NCI-H2171 treated with DMSO at 0.1 percent for 48 hours (cell line): ENCODE results near the gene UGT3A1.
"Not testable (repeated sequence)": the region's sequence is repeated elsewhere in the genome, so short reads cannot be mapped to it uniquely, and the experiment has no call there.

Source experiments
- DNase-seq: peaks from one replicate; lab custom pipeline; 2025; lab: John Stamatoyannopoulos, UW

Gene UGT3A1, protein sequence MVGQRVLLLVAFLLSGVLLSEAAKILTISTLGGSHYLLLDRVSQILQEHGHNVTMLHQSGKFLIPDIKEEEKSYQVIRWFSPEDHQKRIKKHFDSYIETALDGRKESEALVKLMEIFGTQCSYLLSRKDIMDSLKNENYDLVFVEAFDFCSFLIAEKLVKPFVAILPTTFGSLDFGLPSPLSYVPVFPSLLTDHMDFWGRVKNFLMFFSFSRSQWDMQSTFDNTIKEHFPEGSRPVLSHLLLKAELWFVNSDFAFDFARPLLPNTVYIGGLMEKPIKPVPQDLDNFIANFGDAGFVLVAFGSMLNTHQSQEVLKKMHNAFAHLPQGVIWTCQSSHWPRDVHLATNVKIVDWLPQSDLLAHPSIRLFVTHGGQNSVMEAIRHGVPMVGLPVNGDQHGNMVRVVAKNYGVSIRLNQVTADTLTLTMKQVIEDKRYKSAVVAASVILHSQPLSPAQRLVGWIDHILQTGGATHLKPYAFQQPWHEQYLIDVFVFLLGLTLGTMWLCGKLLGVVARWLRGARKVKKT

DNA sequence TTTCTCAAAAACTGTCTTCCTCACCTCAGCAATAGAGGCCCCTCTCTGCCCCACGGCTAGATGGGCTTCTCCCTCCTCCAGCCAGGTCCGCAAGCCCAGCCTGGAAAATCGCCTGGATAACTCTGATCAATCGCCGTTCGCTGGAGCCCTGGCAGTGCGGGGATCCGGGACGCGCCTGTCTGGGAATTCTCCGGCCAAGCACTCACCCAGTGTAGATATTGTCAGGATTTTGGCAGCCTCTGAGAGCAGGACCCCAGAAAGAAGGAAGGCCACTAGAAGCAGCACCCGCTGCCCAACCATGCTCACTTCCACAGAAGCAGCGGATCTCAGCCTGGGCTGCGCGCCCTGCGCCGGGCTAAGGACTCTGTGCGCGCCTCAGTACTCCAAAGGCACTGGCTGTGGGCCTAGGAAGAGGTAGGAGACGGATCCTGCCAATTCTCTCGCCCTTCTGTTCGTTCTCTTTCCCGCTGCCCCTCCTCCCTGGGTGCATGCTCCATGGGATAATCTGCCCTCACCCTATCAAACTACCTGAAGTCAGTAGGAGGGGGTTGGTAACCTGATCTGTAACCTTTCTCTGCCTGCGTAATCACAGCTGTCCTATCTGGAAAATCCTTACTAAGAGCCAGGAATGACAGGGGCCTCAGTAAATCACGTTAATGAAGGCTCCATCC, at the start of gene UGT3A1:
Gene UGT3A1 (minus strand): TSS at position 450 of the 671 bp plus-strand sequence. CDS start 150 bp downstream, at position 300.
- peak; percentile 100 for DNase-seq

DNA sequence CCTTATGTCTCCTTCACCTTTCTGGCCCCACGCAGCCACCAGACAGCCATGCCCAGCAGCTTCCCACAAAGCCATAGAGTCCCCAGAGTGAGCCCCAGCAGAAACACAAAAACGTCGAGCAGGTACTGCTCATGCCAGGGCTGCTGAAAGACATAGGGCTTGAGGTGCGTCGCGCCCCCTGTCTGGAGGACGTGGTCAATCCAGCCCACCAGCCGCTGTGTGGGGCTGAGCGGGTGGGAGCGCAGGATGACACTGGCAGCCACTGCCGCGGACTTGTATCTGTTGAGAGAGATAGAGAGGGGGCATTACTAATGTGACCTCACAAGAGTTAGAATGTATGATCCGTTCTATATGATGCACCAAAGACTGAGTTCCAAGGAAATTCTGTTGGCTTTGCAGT, 44.5 kb upstream of the UGT3A1 start:
- DNase-seq, result no peak

DNA sequence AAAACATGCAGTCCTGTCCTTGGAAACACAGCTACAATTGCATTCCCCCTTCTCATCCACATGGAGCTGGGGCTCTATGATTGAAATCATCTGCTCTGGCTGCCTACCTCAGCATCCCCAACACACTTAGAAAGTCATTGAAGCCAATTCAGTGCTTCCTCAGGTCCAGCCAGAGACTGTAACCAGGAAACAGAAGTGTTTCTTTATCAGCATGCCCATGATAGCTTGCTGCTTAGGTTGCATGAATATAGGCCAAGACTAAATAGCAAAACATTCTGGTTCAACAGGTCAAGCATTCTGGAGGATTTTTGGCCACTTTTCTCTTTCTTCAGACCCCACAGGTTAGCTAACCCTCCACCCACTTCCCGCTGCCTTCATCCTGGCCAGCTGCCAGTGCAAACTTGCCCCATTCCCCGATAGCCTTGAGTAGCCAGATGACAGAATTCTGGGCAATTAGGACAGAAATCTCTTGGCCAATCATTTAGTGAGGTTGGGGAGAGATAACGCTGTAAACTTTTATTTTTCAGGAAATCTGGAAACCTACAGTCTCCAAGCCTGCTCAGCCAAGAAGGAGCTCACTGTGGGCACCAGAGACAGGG, 43.4 kb upstream of the UGT3A1 start:
- not testable (repeated sequence) for DNase-seq

DNA sequence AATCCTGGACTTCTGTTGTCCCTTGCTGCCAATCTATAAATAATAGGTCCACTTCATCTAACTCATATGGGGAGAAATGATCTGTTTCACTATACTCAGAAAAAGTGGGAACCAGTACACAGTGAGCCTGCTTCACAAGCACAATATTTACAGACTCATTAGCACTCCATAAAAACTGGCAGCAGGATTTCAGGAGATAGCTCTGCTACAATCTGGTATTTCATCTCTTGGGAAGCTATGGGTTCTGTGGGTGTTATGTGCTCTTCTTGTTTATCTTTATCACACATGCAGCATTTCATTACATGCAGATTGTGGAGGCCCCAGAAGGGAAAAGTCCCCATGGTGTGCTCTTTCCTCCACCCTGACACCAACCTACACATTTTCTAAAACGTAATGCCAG, 42.3 kb upstream of the UGT3A1 start:
- DNase-seq, result no peak

DNA sequence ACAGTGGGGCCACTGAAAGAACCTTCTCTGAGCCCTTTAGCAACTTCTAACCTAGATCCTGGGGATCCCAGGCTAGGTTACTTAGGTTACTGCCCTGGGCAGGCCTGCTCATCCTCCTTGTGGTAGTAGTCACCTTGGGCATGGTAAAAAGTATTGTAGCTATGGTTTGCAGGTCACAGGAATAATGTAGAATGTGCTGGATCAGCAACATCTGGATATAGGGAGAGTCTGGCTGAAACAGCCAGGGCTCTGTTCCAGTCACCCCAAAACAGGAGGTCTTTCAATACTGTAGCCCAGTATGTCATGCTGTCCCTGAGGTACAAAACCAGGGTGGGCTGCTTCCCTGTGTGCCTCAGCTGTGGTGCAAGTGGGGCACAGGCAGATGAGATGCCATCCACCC, 41.9 kb upstream of the UGT3A1 start:
- DNase-seq, result no peak

DNA sequence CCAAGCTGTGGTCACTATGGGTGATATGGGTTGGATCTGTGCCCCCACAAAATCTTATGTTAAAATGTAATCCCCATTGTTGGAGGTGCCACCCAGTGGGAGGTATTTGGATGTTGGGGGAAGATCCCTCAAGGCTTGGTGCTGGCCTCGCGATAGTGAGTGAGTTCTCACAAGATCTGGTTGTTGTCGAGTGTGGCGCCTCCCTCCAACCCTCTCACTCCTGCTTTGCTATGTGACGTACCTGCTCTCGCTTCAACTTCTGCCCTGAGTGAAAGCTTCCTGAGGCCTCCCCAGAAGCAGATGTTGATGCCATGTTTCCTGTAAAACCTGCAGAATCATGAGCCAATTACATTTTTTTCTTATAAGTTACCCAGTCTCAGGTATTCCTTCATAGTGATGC, 40.0 kb upstream of the UGT3A1 start:
- DNase-seq, result no peak

DNA sequence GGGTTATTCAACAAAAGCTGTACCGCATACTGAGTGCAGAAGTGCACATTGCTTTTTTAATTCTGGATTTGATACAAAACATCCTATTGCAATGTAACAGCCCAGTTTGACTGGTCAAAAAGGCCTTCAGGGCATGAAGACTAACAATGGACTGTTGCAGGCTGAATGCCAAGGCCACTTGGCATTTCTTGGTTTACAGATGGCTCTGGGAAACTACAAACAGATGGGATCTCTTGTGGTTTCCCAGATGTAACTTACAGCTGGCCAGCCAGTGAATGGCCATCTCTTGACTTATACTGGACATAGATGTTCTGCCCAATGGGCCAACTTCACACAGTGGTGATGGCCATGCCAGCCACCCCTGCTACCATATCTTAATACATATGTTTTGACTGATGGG, 38.7 kb upstream of the UGT3A1 start:
- no peak for DNase-seq

DNA sequence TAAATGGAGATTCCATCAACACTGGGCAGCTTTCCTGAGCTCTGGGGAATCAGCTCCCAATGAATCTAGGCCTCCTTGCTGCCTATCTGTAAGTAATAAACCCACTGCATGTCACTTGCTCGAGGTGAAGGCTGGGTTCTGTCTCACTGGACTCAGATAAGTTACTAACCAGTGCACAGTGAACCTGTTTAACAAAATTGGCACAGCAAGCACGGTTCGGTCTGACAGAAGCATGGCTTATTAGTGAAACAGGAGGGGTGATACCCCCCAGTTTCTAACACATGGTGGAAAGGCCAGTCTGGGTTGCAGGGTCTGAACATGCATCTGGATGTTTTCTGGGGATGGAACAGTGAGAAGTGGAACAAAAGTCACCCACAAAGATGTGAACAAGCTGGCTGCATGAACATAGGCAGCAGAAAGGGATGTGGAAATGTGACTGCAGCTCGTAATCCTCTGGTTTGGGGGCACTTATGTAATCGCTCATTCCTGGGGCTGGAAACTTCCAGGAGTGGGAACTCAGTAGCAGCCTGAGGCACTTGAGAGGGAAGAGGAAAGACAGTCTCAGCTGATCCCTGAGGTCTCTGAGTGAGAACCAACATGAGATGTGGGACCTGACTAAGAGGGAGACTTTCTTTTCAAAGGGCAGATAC, 37.8 kb upstream of the UGT3A1 start:
- no peak for DNase-seq

DNA sequence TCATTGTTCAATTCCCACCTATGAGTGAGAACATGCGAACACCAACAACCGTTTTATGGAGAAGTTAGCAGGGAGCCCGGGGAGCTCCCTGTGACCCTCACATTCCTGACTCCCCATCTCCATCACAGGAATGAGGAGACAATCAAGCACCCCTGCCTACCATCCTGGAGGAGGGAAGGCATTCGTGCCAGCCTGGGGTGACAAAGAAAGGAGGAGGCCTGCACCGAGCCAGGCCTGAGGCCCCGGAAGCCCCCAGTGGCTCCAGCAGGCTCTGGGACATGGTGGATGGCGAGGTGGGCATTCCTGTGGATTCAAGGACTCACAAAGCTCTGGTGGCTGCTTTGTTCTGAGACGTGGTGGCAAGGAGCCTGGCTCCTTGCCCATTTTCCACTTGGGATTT, 36.5 kb upstream of the UGT3A1 start:
- no peak for DNase-seq

DNA sequence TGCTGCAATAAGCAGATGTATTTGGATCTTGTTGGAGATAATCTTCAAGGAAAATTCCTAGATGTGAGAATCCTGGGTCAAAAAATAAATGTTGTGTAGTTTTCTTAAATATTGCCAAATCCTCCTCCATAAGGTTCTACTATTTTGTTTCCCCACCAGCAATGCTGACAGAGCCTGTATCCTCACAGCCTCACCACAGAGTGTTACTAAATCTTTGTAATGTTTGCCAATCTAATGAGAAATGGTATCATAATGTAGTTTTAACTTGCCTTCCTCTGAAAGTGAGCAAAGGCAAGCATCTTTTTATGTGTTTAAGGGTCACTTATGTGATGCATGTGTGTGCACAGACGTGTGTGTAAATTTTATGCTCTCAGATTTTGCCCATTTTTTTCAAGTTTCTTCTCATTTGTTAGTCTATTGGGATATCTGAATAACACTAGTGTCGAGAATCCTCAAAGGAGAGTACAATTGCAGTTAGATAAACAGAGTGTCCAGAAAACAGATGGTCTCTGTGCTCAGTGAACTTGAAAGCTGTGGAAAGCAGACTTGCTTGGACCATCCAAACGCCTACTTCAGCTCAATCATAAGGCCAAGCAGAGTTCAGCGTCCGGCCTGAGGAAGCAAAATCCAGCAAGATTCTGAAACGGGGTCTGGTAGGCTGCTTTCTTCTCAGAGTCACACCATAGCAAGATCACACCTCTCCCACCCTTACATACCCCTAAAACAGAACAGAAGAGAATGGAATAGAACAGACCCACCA, 35.7 kb upstream of the UGT3A1 start:
- DNase-seq, result no peak

DNA sequence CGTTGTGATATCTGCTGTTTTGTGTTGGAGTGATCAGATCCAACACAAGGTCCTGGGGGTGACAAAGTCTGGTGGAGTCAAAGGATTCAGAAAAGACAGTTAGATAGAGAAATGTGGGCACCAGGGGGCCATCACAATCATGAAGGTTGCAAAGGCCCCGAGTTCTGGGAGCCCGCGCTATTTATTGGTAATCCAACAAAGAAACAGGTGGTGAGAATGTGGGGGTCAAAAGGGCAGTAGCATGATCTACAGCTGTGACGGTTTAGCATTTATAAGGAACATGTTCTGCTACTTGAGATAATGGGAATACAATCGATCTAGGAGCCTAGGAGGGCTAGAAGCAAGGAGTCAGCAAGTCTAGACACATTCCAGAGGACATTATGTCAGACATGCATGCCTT, 31.1 kb upstream of the UGT3A1 start:
- not testable (repeated sequence) for DNase-seq

DNA sequence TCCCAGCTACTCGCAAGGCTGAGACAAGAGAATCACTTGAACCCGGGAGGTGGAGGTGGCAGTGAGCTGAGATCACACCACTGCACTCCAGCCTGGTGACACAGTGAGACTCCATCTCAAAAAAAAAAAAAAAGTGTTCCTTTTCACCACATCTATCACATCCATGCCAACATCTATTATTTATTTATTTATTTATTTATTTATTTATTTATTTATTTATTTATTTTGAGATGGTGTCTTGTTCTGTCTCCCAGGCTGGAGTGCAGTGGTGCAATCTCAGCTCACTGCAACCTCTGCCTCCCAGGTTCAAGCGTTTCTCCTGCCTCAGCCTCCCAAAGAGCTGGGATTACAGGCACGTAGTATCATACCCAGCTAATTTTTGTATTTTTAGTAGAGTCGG, 28.4 kb upstream of the UGT3A1 start:
- not testable (repeated sequence) for DNase-seq

DNA sequence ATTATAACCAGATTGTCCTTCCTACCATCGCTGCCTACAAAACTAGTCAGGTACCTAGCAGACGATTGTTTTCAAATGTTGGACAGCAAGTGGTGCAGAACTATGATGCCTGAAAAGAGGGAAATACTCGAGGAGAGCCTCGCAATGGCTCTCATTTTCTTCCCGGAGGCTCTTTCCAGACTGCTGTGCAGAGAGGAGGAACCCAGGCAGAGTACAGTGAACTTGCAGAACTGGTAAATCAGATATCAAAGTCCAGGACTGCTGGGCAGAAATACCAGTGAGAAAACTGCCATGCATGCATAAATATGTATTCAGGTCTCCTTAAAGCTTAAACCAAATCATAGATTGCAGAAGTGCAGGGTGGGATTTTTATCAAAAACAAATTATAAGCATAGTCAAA, 26.4 kb upstream of the UGT3A1 start:
- no peak for DNase-seq

DNA sequence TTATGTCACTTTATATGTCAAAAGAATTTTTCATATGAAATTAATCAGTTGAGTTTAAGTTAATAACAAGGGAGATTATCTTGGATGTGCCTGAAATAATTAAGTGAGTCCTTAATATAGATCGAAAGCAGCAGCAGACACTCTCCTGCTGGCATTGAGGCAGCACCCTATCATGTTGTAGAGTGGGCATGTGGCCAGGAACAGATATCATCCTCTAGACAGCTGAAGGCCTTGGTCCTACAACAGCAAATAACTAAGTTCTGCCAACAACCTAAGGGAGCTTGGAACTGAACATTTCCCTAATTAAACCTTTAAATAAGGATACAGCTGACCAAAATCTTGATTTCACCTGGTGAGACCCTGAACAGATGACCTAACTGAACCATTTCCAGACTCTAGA, 25.8 kb upstream of the UGT3A1 start:
- no peak for DNase-seq

DNA sequence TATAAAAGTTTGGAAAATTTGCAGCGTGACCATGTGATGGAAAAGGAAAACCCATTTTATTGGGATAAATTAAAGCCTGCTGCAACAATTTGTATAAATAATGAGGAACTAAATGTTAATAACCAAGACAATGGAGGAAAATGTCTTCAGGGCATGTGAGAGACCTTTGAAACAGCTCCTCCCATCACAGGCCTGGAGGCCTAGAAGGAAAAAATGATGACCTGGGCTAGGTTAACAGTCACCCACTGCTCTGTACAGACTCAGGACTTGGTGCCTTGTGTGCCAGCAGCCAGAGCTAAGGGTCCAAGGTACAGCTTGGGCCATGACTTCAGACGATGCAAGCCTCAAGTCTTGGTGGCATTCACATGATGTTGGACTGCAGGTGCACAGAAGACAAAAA, 22.0 kb upstream of the UGT3A1 start:
- DNase-seq, result no peak

DNA sequence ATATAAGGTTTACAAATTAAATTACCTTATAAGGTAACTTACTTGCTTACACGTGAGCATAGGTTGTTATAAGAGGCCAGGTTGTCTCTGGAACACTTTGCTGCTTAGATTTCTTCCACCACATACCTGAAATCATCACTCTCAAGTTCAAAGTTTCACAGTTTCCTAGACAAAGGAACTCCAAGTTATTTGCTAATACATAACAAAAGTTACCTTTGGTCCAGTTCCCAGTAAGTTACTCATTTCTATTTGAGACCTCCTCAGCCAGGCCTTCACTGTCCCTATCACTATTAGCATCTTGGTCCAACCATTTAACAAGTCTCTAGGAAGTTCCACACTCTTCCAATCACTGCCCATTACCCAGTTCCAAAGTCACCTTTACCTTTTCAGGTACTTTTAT, 18.5 kb upstream of the UGT3A1 start:
- DNase-seq, result no peak

DNA sequence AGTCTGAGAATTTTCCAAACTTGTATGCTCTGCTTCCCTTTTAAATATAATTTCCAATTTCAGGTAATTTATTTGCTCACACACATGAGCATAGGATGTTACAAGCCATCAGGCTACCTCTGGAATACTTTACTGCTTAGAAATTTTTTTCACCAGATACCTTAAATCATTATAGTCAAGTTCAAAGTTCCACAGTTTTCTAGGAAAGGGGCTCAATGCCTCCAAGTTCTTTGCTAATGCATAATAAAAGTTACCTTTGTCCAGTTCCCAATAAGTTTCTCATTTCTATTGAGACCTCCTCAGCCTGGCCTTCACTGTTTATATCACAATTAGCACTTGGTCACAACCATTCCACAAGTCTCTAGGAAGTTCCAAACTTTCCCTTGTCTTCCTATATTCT, 16.2 kb upstream of the UGT3A1 start:
- no peak for DNase-seq

DNA sequence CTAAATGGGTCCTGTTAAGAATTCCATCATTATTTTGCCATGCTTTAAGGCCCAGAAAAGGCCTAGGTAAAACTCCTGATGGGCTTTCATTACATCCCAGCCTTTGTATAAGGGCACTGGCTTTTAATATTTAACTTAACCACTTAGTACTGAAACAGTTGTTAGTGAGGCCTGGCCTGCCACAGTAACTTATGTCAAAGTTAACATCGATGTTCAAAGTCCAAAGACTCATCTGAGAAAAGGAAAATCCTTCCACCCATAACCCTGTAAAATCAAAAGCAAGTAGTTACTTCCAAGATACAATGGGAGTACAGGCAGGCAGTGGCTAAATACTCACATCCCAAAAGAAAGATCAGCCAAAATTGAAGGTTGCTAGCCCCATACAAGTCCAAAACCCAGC, 15.0 kb upstream of the UGT3A1 start:
- DNase-seq, result no peak

DNA sequence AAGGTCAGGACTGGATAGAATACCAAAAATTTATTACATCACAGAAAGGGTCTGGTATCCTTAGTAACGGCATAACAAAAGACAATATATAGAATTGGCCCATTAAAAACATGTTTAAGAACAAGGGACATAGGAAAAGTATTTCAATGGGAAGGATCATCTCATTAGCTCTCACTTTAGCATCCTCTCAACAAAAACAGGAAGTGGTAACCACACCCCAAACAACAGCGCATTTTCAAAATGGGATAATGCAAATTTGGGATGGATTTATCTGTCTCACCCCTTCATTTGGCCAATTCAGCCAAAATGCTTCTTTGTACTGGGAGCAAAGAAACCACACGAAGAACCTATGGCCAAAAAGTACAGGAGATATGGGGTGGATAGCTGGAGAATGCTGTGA, 9.8 kb upstream of the UGT3A1 start:
- DNase-seq, result no peak

DNA sequence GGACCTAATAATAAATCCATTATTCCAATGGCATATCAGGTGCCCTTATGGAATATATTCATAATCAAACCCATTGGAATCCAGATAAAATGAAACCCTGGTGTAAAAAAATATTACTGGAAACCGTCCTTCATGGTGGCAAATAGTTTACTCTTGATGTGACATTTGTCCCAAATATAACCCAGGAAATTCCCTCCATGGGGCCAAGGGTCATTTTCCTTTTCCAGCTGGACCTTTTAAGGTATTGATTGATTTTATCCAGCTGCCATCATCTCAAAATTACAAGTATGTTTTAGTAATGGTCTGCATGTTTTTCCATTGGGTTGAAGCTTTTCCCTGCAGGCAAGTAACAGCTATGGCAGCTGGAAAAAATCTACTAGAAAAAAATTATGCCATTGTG, 8.4 kb upstream of the UGT3A1 start:
- no peak for DNase-seq

DNA sequence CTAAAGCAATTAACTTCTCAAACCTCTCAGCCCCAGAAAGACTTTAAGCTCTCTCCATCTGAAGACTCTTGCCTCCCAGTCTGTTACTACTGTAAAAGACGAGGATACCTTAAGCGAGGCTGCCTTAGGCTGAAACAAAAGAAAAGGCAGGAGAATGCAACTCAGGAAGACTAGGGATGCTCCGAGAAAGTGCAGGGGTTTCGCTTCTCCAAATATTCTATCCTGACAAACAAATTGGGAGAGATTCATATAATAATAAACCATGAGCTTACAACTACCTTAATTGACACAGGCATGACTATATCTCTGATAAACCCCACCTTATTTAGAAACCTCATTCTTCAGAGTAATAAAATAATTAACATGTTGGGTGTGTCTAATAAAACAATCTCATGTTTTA, 4.9 kb upstream of the UGT3A1 start:
- no peak for DNase-seq

DNA sequence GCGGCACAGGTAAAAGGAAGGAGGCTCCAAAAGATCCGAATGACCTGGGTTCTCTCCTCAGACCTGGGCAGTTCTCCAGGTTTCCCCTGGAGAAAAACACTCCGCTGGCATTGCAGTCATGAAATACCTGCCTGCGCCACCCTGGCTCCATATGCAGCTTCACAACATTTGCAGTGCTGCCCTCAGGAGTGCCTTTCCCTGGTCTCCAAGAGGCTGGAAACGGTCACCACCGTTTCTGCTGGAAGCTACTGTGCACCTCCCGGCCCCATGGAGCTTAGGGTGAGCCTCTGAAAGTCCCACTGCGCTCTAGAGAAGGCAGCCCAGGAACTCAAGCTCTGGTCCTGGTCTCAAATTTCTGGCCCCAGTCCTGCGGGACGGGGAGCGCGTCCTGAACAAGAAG, 670 bp downstream of the UGT3A1 start:
- DNase-seq, result peak; percentile 71
